ENCODE measurements around the gene UCHL5.

UCHL5 gene

DNA sequence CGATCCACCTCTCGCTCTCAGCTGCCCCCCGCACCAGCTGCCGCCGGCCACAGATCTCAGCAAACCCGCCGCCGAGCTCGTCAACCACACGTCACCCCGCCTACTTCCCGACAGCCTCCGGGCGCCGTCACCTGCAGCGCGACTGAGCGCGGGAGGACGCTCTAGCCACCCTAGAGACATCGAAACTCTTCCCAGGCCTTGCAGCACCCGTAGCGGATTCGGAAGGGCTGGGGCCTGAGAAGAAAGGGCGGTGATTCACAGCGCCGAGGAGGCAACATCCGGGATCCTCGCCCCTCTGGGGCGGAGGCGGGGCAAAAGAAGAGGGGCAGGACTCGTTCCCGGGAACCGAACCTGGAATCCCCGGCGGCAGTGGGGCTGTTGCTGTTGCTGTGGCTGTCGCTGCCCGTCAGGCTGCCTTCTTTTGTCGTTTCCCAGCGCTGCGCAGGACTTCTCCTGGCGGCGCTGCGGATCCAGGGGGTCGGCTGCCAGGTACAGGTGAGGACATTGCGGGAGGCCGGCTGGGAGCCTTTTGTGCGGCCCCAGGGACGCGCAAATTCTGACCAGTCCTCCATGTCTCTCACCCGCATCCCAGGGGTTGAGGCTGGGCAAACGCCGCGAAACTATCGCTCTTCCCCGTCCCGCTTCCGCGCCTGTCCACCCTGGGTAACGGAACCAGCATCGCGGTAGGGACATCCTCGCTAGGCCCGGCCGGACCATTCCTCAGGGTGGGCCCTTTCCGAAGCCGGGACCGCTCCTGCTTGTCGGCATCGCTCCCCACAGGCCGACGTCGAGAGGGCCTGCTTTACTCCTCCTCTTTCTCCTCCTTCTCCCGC is at the start of gene UCHL5, which contains the start of gene RO60:
Gene UCHL5 (minus strand): TSS at position 79 of the 833 bp plus-strand sequence. CDS start 100 bp downstream, outside the sequence.
Gene RO60 (plus strand): TSS at position 331 of the 833 bp plus-strand sequence. CDS start 9,443 bp downstream, outside the sequence.
- DNase-seq: peak; percentile 91

- DNase-seq: no peak
Observed at GRCh38 chr1:193108471-193108870, 49.3 kb upstream of the UCHL5 start.

- no peak for DNase-seq
Observed at GRCh38 chr1:193105821-193106177, 46.6 kb upstream of the UCHL5 start.

- DNase-seq: peak; percentile 77
Observed at GRCh38 chr1:193104907-193105820, 46.0 kb upstream of the UCHL5 start, which contains the start of gene GLRX2. Gene GLRX2 (minus strand): TSS chr1:193105414. CDS start chr1:193105382, 32 bp downstream.

- DNase-seq: peak; percentile 19
Observed at GRCh38 chr1:193104502-193104906, 45.3 kb upstream of the UCHL5 start.

DNA sequence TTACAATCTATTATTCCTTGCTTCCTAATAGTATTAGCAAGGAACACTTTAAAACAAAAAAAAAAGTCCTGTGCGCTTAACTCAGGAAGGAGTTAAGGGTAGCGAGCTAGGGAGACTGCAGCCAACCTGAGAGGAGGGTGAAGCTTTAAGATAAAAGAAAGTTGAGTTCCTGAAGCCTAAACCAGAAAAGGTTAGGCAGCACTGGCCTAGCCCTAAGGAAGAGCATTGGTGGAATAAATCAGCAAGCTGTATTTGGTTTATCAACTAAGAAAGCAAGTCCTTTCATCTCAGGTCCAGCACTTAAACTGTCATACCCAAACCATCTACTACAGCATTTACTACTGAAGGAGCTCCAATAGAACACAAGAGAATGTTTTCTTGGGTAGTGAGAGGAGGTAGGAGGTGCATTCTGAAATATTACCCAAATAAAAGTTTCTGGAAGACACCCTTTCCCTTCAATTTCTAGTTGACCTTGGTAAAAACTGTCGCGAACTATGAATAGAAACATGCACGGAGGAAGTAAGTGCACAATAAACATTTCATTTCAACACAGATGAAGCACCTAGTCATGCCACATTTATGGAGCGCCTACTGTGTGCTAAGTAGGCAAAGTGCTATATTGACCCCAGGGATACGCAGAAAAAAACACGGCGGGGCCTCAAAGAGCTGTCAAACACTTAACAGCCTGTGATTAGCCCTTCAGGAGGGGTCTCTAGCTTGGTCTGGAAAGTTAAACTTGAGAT is 44.8 kb upstream of the UCHL5 start:
- no peak for DNase-seq

DNA sequence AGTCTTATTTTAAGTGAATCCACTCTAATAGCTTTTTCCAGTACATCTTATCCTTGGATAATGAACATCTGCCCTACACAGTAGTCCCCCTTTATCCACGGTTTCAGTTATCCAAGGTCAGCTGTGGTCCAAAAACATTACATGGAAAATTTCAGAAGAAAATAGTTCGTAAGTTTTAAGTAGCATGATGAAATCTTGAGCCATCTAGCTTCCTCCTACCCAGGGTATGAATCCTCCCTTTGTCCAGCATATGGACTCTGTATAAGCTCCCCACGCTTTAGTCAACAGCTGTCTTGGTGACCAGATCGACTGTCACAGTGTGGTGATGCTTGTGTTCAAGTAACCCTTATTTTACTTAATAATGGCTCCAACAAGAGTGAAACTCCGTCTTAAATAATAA is 43.5 kb upstream of the UCHL5 start:
- no peak for DNase-seq

- DNase-seq: no peak
Observed at GRCh38 chr1:193094112-193094511, 35.0 kb upstream of the UCHL5 start.

- no peak for DNase-seq
Observed at GRCh38 chr1:193090865-193091264, 31.7 kb upstream of the UCHL5 start.

GRCh38 chr1:193087893-193088292 is 28.7 kb upstream of the UCHL5 start:
- no peak for DNase-seq

DNA sequence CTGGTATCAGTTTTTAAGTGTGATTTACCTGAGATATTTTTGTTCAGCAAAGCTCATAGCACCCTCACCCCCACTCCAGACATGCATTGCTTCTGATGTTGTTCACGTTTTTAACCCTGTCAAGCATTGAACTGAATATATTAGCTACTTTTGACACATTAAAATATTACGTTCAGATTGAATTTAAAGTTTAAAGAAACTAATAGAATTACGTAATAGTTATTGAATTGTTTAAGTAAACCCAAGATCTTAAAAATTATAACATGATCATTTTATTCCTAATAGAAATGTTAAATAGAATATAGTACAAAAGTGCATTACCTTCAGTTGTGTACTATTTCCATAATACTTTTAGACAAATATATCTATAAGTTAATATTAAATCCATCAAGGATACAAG is 27.2 kb upstream of the UCHL5 start:
- no peak for DNase-seq

- DNase-seq: no peak
Observed at GRCh38 chr1:193085263-193085662, 26.1 kb upstream of the UCHL5 start.

DNA sequence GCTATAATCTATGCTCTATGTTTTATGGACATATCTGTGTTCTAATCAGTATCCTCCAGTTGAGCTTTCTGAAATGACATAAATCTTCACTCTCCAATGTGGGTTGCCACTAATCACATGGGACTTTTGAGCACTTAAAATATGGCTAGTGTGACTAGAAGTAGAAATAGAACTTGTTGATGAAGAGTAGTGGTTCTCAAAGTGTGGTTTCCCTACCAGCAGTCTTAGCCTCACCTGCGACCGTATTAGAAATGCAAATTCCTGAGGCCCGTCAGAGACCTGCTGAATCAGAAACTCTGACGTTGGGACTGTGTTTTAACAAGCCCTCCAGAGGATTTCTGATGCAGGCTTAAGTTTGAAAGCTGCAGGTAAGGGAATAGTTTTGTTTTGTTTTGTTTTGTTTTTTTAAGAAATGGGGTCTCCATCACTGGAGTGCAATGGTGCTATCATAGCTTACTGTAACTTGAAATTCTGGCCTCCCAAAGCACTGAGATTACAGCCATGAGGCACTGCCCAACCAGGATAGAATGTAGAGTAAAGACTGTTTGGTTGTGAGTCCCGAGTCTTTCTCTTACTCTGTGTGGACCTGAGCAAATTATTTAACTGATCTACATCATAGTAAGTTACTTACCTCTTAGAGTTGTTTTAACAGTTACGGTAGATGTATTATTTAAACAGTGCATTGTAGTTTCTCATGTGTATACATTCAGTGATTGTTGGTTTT is 24.4 kb upstream of the UCHL5 start:
- no peak for DNase-seq

DNA sequence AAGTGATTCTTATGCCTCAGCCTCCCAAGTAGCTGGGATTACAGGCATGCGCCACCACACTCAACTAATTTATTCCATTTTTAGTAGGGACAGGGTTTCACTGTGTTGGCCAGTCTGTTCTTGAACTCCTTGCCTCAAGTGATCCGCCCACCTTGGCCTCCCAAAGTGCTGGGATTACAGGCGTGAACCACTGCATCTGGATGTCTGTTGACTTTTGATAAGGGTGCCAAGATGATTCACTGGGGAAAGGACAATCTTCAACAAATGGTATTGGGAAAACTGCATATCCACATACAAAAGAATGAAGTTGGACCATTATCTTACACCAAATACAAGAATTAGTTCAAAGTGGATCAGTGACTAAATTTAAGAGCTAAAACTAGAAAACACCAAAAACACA is 20.0 kb upstream of the UCHL5 start:
- DNase-seq: no peak

- DNase-seq: no peak
Observed at GRCh38 chr1:193077991-193078390, 18.8 kb upstream of the UCHL5 start.

DNA sequence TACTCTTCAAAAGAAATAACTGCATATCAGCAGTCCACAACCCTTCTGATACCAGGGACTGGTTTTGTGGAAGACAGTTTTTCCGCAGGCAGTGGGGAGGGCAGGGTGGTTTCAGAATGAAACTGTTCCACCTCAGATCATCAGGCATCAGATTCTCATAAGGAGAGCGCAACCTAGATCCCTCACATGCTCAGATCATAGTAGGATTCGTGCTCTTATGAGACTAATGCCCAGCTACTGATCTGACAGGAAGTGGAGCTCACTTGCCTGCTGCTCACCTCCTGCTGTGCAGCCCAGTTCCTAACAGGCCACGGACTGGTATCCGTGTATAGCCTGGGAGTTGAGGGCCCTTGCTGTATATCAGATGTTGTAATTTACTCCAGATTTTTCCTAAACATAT is 11.8 kb upstream of the UCHL5 start:
- DNase-seq: no peak

DNA sequence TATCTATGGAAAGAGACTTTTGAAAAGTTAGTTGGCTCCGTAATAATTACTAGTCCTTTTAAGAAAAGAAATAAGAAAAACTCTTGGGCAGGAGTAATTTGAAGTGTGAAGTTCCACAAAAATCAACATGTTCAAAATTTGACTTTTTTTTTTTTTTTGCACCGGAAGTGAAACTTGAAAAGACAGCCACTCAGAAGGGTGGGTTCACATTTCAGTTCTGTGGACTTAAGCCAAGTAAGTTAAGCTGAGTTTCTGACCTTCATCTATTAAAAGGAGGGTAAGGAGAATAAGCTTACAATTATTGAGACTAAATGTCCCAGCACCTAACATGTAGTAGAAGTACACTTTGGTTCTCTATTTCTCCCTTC is 11.2 kb upstream of the UCHL5 start:
- no peak for DNase-seq

- DNase-seq: no peak
Observed at GRCh38 chr1:193069748-193070385, 10.7 kb upstream of the UCHL5 start.

DNA sequence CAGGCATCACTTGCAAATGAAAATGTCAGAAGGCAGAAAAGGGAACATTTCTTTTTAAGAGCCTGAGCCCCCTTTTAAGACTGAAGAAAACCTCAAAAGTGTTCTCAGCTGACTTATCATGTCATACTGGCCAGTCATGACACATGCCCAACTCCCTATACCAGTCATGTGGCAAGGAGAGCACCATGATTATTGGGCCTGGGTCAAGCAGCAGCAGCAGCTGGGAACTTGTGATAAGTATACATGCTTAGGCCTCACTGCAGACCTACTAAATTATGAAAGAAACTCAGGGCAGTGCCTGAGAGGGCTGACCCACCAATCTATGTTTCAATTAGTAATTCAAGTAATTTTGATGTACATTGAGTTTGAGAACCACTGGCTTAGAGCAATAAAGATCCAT is 8.9 kb upstream of the UCHL5 start:
- no peak for DNase-seq

DNA sequence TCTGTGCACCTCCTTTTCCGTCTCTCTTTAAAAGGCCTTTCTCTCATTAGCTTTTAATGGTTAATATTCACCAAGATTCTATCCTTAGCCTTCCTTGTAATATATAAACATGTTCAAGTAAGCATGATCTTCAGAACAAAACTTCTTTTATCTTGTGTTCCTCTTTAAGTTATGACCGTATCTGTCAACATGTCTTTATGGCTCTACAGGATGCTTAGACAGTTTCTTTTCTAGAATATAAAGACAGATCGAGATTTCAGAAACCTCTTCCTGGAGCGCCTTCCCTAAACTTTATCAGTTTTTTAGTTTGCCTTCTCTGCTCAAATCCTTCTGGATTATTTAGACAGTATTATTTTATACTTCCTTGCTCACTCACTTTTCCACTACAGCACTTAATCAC is 7.4 kb upstream of the UCHL5 start:
- no peak for DNase-seq

- no peak for DNase-seq
Observed at GRCh38 chr1:193065954-193066353, 6.8 kb upstream of the UCHL5 start.

Measured in activated CD8-positive, alpha-beta memory T cell treated with anti-CD3 and anti-CD28 coated beads, Interleukin-2, amount 50 U/mL, for 4 hours (primary cell).